ENCODE measurements around the gene TSPAN17.

Gene TSPAN17

GRCh38 chr5:176614805-176615478, 32.3 kb upstream of the TSPAN17 start:
- no peak overlapping the region for H3K27ac ChIP-seq
- no peak for TF ChIP-seq CTCF (conservative IDR thresholded peaks at IDR 0.05)
- no peak for TF ChIP-seq ZFX (IDR thresholded peaks at IDR 0.05)

GRCh38 chr5:176616511-176616910, 30.8 kb upstream of the TSPAN17 start:
- TF ChIP-seq ZFX (IDR thresholded peaks at IDR 0.05), result no peak
- no peak for TF ChIP-seq CTCF (conservative IDR thresholded peaks at IDR 0.05)
- no peak overlapping the region for H3K27ac ChIP-seq

GRCh38 chr5:176618783-176619182, 28.5 kb upstream of the TSPAN17 start:
- no peak for TF ChIP-seq ZFX (IDR thresholded peaks at IDR 0.05)
- no peak for TF ChIP-seq CTCF (conservative IDR thresholded peaks at IDR 0.05)
- no peak overlapping the region for H3K27ac ChIP-seq

GRCh38 chr5:176619203-176619568, 28.1 kb upstream of the TSPAN17 start:
- TF ChIP-seq ZFX (IDR thresholded peaks at IDR 0.05) (no peak), CTCF (conservative IDR thresholded peaks at IDR 0.05) (no peak)
- H3K27ac ChIP-seq, result no peak overlapping the region

GRCh38 chr5:176619569-176620332, 27.5 kb upstream of the TSPAN17 start:
- no peak overlapping the region for H3K27ac ChIP-seq
- TF ChIP-seq ZFX (IDR thresholded peaks at IDR 0.05), result no peak
- no peak for TF ChIP-seq CTCF (conservative IDR thresholded peaks at IDR 0.05)

- H3K27ac ChIP-seq, result no peak overlapping the region
- TF ChIP-seq CTCF (conservative IDR thresholded peaks at IDR 0.05) (no peak), ZFX (IDR thresholded peaks at IDR 0.05) (no peak)
Observed at GRCh38 chr5:176620333-176620981, 26.8 kb upstream of the TSPAN17 start.

GRCh38 chr5:176621661-176622079, 25.6 kb upstream of the TSPAN17 start:
- H3K27ac ChIP-seq, result no peak overlapping the region
- no peak for TF ChIP-seq CTCF (conservative IDR thresholded peaks at IDR 0.05)
